Measurements from ENCODE around the gene ARHGDIA. TPM values are rescaled to one million over a fixed set of nuclear protein-coding genes. Genes with fewer than 3 reads are reported as not detected.

Gene ARHGDIA
- total and polyA plus RNA-seq, 8 donors, result 99.5 to 225 (median 160) TPM

- H3K27ac ChIP-seq, result no peak overlapping the region
- H3K9me3 ChIP-seq, result no peaks in the 10 kb centered on the region
- no peaks in the 10 kb centered on the region for H3K36me3 ChIP-seq
- FAIRE-seq (no peak), ATAC-seq (no peak), DNase-seq (peak in 2 of 6 donors; percentile 23 to 70)
- no peak overlapping the region for H3K4me3 ChIP-seq
- TF ChIP-seq CTCF (IDR thresholded peaks at IDR 0.05), result no peak
- H3K27me3 ChIP-seq, result no peaks in the 10 kb centered on the region
- intact Hi-C loops (cut with DNase I), result no loop called here
- 88 to 90% methylated on average over 11 to 15 of the region's 15 CpGs for WGBS, 2 donors
- H3K4me1 ChIP-seq, result peaks cover 5 to 13% (median 10%) of the 10 kb centered on the region in 3 donors
Observed at GRCh38 chr17:81906476-81907218, 35.5 kb upstream of the ARHGDIA start.

GRCh38 chr17:81905993-81906392 lies 34.9 kb upstream of the ARHGDIA start:
- WGBS, 2 donors, result 95 to 96% methylated on average over 10 of the region's 10 CpGs
- ATAC-seq, result no peak
- H3K4me1 ChIP-seq, result peaks cover 5 to 13% (median 9%) of the 10 kb centered on the region in 3 donors
- H3K9me3 ChIP-seq, result no peaks in the 10 kb centered on the region
- no peak for FAIRE-seq
- no peaks in the 10 kb centered on the region for H3K27me3 ChIP-seq
- no peak overlapping the region for H3K27ac ChIP-seq
- intact Hi-C loops (cut with DNase I), result no loop called here
- H3K36me3 ChIP-seq, result no peaks in the 10 kb centered on the region
- H3K4me3 ChIP-seq, result no peak overlapping the region
- TF ChIP-seq CTCF (IDR thresholded peaks at IDR 0.05), result no peak
- DNase-seq, result peak in 2 of 6 donors; percentile 27 to 54

GRCh38 chr17:81905424-81905875 lies 34.3 kb upstream of the ARHGDIA start:
- TF ChIP-seq CTCF (IDR thresholded peaks at IDR 0.05), result no peak
- Histone ChIP-seq H3K27me3 (no peaks in the 10 kb centered on the region), H3K36me3 (no peaks in the 10 kb centered on the region), H3K4me1 (peaks cover 5 to 13% (median 9%) of the 10 kb centered on the region in 3 donors), H3K27ac (no peak overlapping the region), H3K4me3 (no peak overlapping the region), H3K9me3 (no peaks in the 10 kb centered on the region)
- ATAC-seq, result no peak
- FAIRE-seq, result no peak
- 93 to 96% methylated on average over 16 of the region's 16 CpGs for WGBS, 2 donors
- intact Hi-C loops (cut with DNase I), result no loop called here
- DNase-seq, result peak in 1 of 6 donors; percentile 70

GRCh38 chr17:81904600-81905423 lies 33.7 kb upstream of the ARHGDIA start:
- no peaks in the 10 kb centered on the region for H3K27me3 ChIP-seq
- H3K9me3 ChIP-seq, result no peaks in the 10 kb centered on the region
- H3K36me3 ChIP-seq, result no peaks in the 10 kb centered on the region
- DNase-seq, result peak in 2 of 6 donors; percentile 27 to 65
- H3K27ac ChIP-seq, result no peak overlapping the region
- FAIRE-seq, result no peak
- no peak for ATAC-seq
- intact Hi-C loops (cut with DNase I), result no loop called here
- H3K4me3 ChIP-seq, result no peak overlapping the region
- 91 to 92% methylated on average over 28 of the region's 28 CpGs for WGBS, 2 donors
- TF ChIP-seq CTCF (IDR thresholded peaks at IDR 0.05), result no peak
- peaks cover 0 to 6% (median 3%) of the 10 kb centered on the region in 3 donors for H3K4me1 ChIP-seq
